ENCODE results near the gene TMEM140. TPM values are rescaled to one million over a fixed set of nuclear protein-coding genes. Genes with fewer than 3 reads are reported as not detected.

TMEM140 gene
- polyA plus RNA-seq, 3 donors: 29.2 to 37.2 (median 29.3) TPM

DNA sequence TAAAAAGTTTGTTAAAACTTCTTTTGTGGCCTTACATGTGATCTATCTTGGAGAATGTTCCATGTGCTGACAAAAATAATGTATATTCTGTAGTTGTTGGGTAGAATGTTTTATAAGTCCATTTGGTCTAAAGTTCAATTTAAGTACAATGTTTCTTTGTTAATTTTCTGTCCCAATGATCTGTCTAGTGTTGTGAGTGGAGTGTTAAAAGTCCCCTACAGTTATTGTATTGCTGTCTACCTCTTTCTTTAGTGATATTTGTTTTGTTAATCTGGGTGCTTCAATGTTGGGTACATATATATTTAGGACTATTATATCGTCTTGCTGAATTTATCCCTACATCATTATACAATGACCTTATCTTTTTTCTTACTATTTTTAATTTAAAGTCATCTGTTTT, 6.9 kb downstream of the TMEM140 start:
- no peak for DNase-seq

DNA sequence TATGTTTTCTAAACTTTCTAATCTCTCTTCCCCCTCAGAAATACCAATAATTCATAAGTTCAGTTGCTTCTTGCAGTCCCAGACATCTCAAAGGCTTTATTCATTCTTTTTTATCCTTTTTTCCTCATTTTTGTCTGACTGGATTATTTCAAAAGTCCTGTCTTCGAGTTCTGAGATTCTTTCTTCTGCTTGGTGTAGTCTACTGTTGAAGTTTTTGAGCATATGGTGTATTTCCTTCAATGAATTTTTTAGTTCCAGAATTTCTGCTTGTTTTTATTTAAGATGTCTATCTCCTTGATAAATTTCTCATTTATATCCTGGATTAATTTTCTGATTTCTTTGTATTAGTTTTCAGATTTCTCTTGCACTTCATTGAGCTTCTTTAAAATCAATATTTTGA, 8.4 kb downstream of the TMEM140 start:
- no peak for DNase-seq

DNA sequence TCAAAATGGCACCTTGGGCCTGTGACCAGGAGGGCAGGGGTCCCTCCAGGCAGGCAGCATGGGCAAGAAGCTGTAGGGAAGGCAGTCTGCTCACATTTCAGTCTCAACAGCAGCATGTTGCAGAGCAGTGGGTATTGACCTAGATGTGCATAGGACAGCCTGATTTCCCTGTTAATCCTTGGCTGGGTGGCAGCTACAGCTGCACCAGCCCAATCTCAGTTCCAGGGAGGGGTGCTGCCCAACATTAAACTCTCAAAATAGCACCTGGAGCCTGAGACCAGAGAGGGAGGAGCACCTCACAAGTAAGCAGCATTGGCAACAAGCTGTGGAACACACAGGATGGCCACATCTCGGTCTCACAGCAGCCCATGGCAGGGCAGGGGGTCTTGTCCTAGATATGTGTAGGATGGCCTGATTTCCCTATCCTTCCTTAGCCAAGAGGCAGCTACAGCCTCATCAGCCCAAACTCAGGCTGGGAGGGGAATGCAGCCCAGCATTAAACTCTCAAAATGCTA, 10.3 kb downstream of the TMEM140 start:
- no peak for DNase-seq

DNA sequence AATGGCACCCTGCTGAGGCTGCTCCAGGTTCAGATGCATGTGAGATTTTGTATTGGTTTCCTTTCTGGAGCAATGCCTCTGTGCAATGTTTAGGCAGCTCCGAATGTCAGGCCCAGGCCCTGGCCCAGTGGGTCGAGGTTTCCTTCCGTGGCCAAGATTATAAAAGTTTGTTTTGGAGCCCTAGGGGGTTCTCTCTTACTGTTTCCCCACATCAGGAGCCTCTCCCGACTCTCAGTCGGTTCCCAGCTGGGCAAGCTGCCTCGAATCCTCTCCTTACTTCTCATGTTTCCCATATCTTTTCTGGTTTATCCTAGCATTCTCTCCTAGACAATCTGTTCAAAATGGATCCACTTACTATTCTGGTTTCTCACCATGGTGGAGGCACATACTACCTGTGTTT, 11.0 kb downstream of the TMEM140 start:
- DNase-seq: no peak

DNA sequence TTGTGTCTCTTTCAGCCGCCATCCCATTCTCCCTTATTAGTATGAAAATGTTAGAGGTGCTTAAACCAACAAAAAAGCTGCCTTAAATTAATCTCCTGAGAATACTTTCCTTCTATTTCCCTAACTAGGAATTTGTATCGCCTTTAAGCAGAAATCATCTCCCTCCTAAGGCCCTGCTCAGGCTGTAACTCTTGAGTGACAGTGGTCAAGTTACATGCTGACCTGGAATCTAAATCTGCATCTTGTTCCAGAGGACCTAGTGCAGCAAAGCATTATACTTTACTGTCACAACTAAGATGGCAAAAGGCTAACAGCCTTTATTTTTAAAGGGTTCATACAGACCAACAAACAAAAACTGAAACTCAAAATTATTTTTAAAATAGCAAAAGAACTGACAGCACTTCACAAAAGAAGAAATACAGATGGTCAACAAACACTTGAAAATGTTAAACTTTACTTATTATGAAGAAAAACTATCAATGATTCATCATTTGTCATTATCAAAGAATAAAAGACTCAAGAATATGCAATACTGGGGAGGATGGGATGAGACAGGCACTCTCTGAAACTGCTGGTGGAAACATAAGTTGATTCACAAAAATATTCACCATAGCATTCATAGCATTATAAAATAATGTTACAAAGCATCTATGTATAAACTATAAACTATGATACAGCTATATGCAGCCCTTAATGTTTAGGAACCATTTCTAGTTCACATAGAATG, 11.7 kb downstream of the TMEM140 start:
- DNase-seq: no peak

DNA sequence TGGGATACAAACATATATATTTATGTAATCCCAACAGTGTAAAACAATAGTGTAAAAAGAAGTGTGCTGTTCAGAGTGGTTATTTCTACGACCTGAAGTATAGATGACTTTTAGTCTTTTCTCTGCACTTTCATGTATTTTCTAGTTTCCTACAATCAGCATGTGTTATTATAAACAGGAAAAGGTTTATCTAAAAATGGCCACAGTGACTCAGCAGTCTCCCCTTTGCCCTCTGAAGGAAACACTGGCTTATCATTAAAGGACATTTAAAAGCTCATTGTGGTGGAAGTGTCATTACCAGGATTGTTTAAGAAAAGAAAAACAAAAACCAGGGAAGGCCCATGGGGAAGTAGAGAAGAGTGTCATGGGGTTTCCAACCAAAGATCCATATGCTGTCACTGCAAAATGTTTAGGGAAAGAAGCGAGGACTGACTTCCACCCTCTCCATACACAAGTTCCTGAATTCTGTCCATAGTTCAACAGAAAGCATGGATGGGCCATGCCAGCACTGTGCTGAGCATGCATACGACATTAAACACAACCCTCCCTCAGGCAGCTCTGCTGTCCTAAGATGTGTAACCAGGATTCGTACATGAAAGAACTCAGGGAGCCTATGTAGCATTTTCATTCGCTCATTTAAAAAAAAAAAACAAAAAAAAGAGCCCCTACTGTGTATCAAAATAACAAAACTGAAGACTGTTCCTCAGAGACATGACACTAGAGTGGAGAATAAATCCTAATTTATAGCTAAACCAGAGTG, 12.4 kb downstream of the TMEM140 start:
- no peak for DNase-seq

DNA sequence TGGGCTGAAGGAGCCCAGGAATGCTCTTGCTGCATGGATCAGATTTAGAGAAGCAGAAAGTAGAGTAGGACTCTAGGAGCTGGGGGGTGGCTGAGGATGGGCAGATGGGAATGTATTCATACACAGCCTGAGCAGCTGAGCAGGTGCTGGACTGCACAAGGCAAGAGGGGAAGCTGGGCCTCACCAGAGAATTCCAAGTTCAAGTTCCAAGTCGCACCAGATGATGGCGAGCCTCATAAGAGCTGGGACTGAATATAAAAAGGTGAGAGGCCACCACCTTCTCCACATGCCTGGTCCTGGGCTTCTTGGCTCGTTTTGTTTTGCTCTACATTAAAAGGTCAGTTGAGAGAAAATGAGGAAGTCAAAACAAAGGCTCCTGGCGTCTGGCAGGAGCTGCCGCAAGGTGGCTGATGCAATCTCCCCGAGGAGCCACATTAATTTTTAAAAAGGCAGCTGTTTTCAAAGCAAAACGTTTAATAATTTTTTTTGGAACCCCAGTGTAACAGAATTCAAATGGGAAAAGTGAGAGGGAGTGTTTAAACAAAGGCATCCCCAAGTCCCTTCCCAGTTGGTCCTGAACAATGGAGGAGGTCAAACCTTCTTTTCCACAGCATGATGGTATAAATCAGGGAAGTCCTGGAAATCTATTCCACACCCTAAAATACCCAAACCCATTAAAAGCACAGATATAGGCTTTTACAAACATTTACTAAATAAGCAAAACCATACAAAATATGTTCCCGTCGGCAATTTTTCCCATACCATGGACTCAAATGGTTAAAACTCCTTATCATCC, 13.2 kb downstream of the TMEM140 start:
- DNase-seq: no peak

DNA sequence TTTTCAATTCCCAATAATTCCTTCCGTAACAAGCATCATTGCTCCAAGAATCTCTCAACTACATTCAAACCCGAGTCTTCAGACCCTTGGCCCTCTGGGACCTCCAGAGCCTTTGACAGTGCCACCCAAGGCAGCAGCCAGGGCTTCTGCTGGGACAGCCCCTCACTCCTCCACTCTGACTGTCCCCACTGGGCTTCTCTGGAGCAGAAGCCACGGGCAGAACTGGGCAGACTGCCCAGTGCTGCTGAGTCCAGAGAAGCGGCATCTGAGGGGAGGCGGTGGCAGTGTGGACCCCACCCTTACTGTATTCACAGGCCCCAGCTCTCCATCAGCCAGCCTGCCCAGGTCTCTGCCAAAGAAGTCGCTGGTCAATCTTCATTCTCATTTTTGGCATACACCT, 13.8 kb downstream of the TMEM140 start:
- DNase-seq: no peak

DNA sequence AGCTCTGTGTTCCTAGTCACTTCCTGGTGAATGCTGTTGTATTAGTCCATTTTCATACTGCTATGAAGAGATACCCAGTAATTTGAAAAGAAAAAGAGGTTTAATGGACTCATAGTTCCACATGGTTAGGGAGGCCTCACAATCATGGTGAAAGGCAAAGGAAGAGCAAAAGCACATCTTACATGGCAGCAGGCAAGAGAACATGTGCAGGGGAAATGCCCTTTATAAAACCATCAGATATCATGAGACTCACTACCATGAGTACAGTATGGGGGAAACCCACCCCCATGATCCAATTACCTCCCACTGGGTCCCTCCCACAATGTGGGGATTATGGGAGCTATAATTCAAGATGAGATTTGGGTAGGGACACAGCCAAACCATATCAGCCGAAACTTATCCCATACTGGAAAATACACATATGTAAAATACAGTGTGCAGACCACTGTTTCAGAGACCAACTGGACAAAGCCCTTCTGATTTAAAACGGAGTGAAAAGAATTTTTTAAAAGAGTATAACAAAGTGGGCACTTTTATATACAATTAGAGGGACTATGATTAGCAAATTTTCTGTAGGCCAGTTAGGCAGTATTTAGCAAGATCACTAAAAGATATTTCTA, 14.6 kb downstream of the TMEM140 start:
- no peak for DNase-seq

DNA sequence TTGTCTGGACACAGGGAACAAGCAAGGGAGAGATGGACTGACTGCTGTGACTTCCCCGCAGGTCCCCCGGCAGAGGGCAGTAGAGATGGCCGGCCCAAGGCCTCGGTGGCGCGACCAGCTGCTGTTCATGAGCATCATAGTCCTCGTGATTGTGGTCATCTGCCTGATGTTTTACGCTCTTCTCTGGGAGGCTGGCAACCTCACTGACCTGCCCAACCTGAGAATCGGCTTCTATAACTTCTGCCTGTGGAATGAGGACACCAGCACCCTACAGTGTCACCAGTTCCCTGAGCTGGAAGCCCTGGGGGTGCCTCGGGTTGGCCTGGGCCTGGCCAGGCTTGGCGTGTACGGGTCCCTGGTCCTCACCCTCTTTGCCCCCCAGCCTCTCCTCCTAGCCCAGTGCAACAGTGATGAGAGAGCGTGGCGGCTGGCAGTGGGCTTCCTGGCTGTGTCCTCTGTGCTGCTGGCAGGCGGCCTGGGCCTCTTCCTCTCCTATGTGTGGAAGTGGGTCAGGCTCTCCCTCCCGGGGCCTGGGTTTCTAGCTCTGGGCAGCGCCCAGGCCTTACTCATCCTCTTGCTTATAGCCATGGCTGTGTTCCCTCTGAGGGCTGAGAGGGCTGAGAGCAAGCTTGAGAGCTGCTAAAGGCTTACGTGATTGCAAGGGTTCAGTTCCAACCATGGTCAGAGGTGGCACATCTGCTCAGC, 16.6 kb downstream of the TMEM140 start:
- no peak for DNase-seq

DNA sequence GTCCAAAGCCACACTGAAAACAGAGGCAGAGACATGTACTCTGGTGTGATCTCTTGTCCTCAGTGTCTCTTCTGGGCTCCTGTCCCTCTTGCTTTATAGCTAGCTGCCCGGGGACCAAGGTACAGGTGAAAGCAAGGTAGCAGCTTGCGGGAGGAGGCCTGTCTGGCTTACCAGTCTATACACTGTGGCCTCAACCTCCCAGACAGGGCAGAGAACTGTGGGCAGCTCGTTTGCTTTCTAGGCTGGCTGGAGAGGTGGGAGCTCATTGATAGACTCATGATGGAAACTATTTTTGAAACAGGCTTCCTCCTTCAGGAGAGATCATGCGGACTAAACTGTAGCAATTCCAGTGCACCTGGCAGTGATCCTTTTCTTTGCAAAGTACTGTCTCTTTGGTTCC, 18.0 kb downstream of the TMEM140 start:
- no peak for DNase-seq

DNA sequence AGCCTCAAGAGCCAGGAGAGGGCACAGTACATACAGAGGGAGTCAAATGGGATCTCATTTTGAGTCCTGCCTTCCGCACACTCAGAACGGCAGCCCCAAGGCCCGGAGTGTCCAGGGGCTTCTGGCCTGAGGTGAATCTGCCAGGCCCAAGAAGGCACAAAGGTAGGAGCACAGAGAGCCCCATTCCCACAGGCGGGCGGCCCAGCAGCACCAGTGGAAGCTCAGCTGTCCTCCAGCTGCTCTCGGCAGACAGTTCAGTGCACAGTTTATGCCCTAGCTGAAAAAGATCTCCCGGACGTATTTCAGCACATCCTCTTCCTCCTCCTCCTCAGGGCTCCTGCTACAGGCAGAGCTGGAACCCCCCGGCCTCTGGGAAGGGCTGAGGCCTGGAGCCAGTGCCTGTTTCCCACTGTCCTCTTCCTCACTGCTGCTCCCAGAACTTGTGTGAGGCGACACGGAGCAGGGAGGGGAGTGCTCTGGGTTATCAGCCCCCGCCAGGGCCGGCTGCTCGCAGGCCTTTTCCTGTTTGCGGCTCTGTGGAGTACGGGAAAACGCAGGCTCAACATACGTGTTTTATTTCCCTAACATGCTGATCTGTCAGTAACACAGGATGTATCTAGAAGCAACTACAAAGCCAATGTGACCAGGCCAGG, 18.6 kb downstream of the TMEM140 start:
- no peak for DNase-seq

DNA sequence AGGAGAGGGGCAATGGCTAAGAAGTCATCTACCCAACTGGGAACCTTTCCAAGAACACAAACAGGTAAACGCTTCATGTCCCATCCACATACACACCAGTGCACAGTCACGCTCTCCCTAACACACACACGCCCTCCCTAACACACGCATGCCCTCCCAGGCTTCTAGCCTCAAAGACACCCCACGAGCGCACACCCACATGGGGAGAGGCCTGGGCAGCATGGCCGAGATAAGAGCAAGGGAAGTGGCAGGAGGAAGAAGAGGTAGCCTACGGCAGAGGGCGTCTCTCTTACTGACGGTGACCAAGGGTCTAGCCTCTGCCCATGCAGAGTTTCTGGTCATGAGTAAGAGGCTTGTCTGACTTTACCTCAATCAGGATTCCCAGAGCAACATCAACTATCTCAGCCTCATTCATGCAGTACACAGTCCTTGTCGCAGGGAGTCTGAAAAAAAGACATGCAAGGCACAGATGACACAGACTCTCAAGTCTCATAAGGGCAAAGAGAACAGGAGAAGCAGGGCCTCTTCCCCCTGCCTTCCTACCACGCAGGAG, 19.6 kb downstream of the TMEM140 start:
- DNase-seq: no peak

DNA sequence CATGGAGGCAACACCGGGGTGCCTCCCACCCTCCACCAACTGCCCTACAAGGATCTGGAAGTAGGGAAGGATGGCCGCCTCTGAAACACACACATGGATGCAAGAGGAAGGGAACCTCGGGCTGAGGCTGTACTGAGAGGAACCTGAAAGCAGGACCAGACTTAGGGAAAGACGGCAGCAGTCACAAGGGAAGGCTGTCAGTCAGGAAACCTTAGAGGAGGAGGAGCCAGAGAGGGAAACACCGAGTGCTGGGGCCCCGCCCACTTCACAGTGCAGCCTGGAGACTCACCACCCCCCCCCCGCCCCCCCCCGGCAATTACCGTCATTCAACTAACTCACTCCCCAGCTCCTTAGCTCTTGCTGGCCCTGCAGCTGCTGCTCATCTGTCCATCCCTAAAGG, 20.1 kb downstream of the TMEM140 start:
- no peak for DNase-seq

DNA sequence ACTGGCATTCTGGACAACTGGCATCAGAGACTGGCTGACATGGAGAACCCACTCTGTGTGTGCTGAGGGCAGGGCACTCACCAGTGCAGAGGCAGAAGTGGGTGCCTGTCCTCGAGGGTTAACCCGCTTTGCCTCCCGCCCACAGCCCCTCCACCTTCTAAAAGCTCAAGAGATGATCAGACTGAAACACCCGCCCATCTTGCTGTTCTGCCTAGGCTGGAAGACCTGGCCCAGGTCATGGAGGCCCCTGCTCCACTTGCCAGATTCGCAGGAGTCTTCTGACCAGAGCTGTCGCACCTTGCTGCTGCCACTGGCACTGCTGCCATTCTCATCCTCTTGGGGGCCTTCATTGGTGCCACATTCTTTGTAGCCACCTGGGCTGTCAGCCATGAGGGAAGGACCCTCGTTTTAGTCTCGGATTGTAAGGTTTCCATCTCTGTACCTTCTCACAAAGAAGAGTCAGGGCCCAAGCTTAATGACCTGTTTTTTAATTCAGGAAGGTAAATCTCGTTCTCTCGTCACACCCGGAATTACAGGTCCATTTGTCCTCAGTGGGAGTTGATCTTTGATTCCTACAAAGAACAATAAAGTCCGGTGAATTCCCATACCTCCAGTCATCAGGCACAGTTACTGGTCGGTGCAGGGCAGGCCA, 20.7 kb downstream of the TMEM140 start:
- no peak for DNase-seq

DNA sequence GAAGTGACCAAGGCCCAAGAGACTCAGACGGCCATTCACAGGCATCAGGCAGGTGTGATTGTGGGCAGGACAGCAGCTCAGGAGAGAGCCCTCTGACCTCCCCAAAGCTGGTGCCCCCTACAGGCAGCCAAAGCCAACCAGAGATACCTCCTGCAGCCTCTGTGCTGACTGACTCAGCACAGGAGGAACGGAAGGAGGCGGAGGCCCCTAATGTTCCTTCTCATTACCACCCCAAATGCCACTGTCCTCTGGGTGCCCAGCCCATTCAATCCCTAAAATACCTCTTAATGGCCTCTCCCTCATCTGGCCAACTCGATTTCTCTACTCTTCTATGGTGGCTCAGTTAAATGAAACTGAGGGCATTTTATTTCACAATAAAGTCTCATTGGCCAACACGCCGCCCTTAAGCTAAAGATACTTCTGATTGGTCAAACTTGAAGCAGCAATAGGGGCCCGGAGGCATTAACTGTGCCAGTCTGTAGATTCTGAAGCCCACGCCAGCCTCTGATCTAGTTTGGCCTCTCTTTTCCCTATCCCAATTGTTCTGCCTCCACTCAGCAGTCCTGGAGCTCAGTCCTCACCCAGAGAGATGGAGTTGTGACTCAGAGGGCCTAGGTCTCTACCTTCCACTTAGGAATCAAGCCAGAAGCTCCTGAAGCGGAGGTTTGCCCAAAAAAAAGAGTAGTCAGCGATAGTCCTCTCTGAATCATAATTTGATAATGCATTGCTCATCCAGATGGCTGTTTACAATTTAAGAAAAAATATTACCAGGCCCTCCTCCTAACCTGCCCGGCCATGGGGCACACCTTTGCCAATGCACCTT, 21.5 kb downstream of the TMEM140 start:
- no peak for DNase-seq

DNA sequence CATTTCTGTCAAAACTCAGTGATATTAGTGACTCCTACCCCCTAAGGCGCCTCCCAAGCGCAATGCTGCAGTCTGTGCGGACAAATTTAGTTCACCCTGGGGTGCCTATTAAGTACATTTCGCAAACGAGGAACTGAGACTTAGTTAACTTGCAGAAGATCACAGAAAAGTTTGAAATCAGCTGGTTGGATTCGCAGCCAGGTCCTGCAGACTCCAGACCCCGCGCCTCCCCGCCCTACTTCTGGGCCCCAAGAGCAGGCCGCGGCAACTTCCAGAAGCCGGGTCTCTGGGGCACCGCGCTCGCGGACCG, 22.0 kb downstream of the TMEM140 start:
- no peak for DNase-seq

DNA sequence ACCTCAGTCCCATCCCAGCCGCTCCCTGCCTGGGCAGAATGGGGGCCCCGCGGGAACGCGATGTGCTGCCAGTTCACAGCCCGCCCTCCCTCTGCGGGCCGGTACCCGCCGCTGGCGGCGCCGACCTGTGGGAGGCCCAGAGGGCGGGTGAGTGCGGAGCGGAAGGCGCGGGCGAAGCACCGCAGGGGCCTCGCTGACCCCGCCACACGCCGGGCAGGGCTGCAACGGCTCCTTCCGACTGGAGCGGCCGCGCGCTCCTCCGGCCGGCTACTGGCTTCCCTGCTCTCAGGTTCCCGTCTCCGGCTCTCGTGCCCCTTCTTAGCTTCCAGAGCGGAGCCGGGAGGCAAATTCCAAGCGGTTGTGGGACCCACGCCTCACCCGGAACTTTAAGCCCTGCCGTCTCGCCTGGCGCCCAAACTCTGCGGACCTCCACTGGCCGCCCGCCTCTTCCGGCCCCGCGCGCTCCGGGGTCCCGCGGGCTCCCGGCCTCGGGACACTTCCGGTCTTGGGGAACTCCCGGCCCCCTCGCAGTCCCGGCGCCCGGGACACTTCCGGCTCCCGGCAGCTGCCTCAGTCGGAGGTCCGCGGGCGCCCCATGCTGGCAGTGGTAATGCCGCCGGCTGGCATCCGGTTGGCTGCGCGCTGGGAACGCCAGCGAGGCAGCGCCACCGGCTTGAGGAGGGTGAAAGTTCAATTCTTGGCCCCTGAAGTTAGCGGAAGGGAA, 22.6 kb downstream of the TMEM140 start, which contains the start of gene CYREN:
TSS of gene CYREN (minus strand) at position 434 of the 724 bp plus-strand sequence. CDS start 1,785 bp downstream, outside the sequence.
- peak; percentile 92 for DNase-seq
